ENCODE measurements around the gene STX19.
"Not testable (repeated sequence)": the region's sequence is repeated elsewhere in the genome, so short reads cannot be mapped to it uniquely, and the experiment has no call there.

STX19 gene

GRCh38 chr3:93969997-93970396 is 58.4 kb downstream of the STX19 start:
- no peak for DNase-seq

- DNase-seq: no peak
Observed at GRCh38 chr3:93969443-93969842, 59.0 kb downstream of the STX19 start.

- DNase-seq: not testable (repeated sequence)
Observed at GRCh38 chr3:93965106-93965505, 63.3 kb downstream of the STX19 start.

All from DMS 273 treated with DMSO at 0.1 percent for 48 hours (cell line).